HG03342 (cell line): Measurements from ENCODE around the gene PCNT.
"Not testable (repeated sequence)": the region's sequence is repeated elsewhere in the genome, so short reads cannot be mapped to it uniquely, and the experiment has no call there.

ENCODE experiments used
- ATAC-seq: cut with Tn5 transposase; IDR thresholded peaks from one replicate; pipeline ENCODE4 v1.9.1; 2021; ENCODE audit warnings: mild to moderate bottlenecking, moderate library complexity; ENCODE audit not compliant: unreplicated experiment

The PCNT gene

GRCh38 chr21:46423546-46424038 is 99.6 kb downstream of the PCNT start:
- ATAC-seq, result no peak

- ATAC-seq, result no peak
Observed at GRCh38 chr21:46424039-46424591, 100.2 kb downstream of the PCNT start.

DNA sequence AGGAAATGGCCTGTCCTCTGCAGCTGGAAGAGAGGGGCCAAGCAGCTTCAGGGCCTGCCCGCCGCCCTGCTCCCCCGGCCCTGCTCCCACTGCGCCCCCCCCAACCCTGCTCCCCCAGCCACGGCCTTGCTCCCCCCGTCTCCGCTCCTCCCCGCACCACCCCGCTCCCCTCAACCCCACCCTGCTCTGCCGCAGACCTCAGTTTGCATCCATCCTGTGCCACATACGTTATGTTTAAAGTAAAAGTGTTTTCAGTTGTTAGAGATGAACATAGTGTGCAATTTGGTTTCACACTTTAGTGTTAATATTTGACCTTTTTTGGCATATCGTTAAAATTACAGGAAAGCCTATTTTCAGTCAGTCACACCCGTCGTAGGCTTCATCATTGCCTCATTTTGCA is 100.7 kb downstream of the PCNT start:
- ATAC-seq, result no peak

- ATAC-seq, result no peak
Observed at GRCh38 chr21:46425041-46425440, 101.1 kb downstream of the PCNT start.

DNA sequence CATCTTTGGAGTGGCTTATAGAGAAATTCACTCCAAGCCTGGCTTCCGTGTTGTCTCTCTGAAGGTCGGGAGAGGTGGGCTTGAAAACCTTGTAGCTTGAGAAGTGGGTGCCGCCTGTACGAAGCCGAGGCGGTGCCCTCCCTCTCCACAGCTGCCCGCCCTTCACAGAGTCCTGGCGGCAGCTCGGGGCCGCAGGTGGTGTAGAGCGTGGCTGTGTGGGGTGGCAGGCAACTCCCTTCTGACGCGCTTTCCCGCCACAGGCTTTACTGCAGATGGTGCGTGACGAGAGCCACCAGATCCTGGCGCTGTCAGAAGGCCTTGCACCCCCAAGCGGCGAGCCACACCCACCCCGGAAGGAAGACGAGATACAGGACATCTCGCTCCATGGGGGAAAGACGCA is 101.6 kb downstream of the PCNT start:
- no peak for ATAC-seq

- ATAC-seq, result no peak
Observed at GRCh38 chr21:46426313-46427046, 102.5 kb downstream of the PCNT start.

DNA sequence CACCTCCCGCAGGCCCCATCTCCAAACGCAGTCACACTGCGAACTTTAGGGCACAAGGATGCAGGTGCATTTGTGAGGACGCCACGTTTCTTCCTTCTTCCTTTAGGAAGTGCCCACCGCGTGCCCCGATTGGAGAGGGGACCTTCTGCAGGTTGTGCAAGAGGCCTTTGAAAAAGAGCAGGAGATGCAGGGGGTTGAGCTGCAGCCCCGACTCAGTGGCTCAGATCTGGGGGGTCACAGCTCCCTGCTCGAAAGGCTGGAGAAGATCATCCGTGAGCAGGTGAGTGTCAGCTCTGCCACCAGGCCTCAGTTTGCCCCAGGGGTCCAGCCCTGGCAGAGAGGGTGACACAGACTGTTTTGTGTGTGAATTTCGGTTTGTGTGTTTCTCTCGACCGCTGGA is 103.6 kb downstream of the PCNT start:
- no peak for ATAC-seq

DNA sequence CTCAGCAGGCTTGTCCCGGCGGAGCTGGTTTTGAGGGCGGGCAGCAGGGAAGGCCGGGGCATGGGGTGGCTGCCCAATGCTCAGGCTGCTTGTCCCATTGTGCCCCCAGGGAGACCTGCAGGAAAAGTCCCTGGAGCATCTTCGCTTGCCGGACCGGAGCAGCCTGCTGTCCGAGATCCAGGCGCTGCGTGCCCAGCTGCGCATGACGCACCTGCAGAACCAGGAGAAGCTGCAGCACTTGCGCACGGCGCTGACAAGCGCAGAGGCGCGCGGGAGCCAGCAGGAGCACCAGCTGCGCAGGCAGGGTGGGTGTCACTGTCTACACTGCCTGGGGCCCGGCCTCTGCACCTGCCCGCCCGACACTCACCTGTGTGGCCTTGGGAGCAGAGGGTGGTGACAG is 104.3 kb downstream of the PCNT start:
- no peak for ATAC-seq

DNA sequence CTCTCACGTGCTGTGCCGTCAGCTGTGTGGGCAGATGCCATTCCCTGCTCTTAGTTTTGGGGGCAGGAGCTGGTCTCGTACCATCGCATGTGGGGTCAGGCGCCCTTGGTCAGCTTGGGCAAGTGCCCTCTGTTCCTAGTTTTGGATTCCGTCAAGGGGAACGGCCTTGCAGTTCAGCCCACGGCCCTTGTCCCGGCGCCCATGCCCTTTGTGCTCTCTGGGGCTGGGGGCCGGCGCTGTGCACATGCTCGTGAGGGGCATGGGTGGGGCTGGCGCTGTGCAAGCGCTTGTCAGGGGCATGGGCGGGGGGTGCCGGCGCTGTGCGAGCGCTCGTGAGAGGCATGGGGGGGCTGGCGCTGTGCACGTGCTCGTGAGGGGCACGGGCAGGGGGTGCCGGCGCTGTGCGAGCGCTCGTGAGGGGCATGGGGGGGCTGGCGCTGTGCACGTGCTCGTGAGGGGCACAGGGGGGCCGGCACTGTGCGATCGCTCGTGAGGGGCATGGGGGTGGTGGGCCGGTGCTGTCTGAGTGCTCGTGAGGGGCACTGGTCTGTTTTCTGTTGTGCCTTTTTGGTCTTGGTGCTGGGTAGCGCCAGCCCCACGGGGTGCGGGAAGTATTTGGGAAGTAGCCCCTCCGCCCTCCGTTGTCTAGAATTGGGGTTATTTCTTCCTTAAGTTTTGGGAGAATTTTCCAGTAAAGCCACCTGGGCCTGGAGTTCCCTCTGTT is 105.2 kb downstream of the PCNT start:
- ATAC-seq, result no peak

- ATAC-seq, result no peak
Observed at GRCh38 chr21:46429754-46430681, 106.1 kb downstream of the PCNT start.

DNA sequence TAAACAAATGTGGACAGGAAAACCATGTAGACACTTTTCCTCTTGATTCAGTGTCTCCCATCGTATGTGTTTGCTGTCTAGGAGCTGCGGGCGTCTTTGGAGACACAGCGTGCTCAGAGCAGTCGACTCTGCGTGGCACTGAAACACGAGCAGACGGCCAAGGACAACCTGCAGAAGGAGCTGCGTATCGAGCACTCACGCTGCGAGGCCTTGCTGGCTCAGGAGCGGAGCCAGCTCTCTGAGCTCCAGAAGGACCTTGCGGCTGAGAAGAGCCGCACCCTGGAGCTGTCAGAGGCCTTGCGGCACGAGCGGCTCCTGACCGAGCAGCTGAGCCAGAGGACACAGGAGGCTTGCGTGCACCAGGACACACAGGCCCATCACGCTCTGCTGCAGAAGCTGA is 107.5 kb downstream of the PCNT start:
- ATAC-seq, result no peak

- ATAC-seq, result no peak
Observed at GRCh38 chr21:46431884-46432488, 108.0 kb downstream of the PCNT start.

DNA sequence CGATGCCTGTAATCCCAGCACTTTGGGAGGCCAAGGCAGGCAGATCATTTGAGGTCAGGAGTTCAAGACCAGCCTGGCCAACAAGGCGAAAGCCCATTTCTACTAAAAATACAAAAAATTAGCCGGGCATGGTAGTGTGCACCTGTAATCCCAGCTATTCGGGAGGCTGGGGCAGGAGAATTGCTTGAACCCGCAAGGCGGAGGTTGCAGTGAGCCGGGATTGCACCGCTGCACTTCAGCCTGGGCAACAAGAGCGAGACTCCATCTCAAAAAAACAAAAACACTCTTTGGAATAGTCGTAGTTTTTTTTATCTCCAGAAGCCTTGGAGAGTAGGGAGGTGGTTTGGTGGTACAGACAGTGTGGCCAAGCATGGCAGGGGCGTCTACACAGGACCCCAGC is 109.2 kb downstream of the PCNT start:
- not testable (repeated sequence) for ATAC-seq

DNA sequence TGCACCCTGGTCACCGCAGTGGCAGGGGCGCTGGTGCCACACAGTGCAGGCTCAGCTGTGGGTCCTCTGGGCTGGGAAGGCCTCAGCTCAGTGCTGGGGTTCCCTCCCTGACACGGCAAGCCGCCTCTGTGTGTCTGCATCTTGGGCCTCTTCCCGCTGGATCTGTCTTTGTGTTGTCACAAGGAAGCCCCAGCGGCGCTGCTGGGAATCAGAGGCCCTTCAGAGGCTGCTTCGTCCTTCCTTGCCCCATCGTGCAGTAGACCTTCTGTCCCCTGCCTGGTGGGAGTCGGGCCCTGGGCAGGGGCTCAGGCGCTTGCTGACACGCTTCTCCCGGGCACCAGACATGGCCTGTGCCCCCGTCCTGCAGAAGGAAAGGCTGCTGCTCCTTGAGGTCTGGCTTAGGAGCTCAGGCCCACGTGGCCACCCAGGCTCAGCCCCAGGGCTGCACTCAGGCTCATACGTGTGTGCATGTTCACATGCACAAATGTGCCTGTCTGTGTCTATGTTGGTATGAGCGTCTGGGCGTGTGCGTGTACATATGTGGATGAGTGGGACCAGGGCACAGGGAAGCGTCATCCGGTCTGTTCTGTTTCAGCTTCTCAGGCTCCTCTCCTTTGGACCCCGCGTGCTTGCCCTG is 110.5 kb downstream of the PCNT start:
- ATAC-seq, result no peak

DNA sequence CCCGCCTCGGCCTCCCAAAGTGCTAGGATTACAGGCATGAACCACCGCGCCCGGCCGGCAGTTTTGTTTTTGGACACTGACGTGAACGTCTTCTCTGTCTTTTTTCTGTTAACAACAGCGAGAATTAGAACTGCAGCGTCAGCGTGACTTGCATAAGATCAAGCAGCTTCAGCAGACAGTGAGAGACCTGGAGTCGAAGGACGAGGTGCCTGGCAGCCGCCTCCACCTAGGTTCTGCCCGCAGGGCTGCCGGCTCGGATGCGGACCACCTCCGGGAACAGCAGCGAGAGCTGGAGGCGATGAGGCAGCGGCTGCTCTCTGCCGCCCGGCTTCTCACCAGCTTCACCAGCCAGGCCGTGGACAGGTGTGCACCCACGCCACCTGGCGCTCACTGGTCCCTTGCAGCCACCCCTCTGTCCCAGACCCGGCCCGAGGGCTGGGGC is 111.9 kb downstream of the PCNT start:
- no peak for ATAC-seq

GRCh38 chr21:46436621-46437020 is 112.7 kb downstream of the PCNT start:
- ATAC-seq, result no peak

GRCh38 chr21:46437096-46437498 is 113.1 kb downstream of the PCNT start:
- ATAC-seq, result no peak

- no peak for ATAC-seq
Observed at GRCh38 chr21:46437511-46437910, 113.6 kb downstream of the PCNT start.

DNA sequence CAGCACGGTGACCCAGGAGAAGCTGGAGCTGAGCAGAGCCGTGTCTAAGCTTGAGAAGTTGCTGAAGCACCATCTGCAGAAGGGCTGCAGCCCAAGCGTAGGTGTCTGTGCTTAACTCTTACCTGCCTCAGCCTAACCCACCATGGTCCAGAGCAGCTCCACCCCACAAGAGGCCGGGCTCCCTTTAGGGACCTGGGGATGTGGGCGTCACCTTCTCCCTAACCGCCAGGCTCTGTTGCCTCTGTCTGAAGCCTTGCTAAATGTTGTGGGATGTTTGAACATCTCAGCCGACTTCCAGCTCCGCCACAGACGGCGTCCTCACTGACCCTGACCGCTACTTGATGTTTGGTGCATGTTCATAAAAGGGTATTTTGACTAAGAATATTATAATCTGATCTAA is 114.3 kb downstream of the PCNT start:
- no peak for ATAC-seq

- no peak for ATAC-seq
Observed at GRCh38 chr21:46439906-46440305, 116.0 kb downstream of the PCNT start.
